NCI-H524 treated with DMSO at 0.1 percent for 48 hours (cell line): ENCODE results near the gene RAPGEF2.
"Not testable (repeated sequence)": the region's sequence is repeated elsewhere in the genome, so short reads cannot be mapped to it uniquely, and the experiment has no call there.

ENCODE experiments used
- DNase-seq: peaks from one replicate; lab custom pipeline; 2025; lab: John Stamatoyannopoulos, UW

Gene RAPGEF2

DNA sequence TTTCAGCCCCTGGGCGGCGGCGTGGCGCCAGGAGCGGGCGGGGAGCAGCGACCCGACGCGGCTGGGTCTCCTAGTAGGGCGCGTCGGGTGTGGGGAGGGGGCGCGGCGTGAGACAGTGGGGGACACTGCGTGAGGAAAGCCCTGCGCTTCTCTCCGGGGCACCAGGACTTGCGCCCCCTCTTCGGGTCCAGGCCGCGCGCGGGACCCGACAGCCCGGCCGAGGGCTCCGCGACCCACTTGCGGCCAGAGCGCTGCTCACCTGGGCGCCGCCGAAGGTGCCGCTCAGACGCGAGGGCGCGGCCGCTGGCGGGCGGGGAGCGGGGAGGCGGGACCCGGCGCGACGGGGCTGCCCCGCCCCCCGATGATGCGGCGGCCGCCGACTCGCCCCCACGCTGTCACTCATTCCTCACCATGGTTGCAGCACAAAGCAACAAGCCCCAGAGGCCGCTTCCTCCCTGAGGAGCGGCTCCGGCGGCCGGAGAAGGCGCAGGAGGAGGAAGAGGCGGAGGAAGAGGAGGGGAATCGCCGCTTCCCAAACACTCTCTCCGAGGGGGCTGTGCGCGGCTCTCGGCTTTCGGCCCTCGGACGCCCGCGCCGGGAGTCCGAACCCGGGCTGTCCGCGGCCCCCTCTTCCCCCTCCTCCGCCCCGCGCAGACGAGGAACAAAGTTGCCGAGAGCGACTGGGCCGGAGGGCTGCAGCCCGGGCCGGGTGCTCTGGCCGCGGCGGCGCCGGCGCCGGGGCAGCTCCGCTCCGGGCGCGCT lies at the start of gene RAPGEF2:
TSS of gene RAPGEF2 (plus strand) at position 458 of the 762 bp plus-strand sequence. CDS start 1,084 bp downstream, outside the sequence.
- DNase-seq, result peak; percentile 25

GRCh38 chr4:159055833-159056232 lies 47.0 kb upstream of the RAPGEF2 start:
- no peak for DNase-seq

GRCh38 chr4:159060161-159060560 lies 42.7 kb upstream of the RAPGEF2 start:
- no peak for DNase-seq

- no peak for DNase-seq
Observed at GRCh38 chr4:159062381-159062780, 40.5 kb upstream of the RAPGEF2 start.

DNA sequence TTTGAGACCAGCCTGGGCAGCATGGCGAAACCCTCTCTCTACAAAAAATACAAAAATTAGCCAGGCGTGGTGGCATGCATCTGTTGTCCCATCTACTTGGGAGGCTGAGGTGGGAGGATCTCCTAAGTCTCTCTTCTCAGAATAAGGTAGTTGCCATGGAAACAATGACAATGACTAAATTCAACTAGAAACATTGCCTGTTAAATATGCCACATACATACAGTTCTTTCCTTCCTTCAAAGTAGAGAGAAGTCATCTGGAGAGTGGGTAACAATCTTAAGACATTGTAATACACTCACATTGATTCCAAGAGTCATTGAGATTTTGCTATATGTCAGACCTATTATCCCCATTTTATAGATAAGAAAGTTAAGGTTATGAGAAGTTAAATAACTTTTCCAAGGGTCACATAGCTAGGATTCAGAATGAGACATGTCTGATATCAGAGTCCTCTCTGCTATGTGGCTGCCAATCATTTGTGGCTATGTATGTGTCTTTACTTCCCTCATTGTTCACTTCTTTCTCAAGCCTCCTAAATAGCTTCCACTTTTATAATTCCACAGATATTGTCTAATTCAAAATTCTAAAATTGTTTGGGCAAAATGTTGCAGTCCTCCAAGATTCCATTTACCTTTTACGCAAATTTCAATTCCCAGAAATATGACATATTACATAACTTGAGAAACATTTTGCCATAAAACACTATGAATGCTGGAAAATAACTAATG lies 37.2 kb upstream of the RAPGEF2 start:
- DNase-seq, result no peak

DNA sequence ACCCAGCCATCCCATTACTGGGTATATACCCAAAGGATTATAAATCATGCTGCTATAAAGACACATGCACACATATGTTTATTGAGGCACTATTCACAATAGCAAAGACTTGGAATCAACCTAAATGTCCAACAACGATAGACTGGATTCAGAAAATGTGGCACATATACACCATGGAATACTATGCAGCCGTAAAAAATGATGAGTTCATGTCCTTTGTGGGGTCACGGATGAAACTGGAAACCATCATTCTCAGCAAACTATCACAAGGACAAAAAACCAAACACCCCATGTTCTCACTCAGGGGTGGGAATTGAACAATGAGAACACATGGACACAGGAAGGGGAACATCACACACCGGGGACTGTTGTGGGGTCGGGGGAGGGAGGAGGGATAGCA lies 34.7 kb upstream of the RAPGEF2 start:
- DNase-seq, result not testable (repeated sequence)

GRCh38 chr4:159069922-159070321 lies 33.0 kb upstream of the RAPGEF2 start:
- DNase-seq, result no peak

- DNase-seq, result no peak
Observed at GRCh38 chr4:159070742-159071141, 32.1 kb upstream of the RAPGEF2 start.

GRCh38 chr4:159071178-159071968 lies 31.5 kb upstream of the RAPGEF2 start:
- DNase-seq, result no peak

DNA sequence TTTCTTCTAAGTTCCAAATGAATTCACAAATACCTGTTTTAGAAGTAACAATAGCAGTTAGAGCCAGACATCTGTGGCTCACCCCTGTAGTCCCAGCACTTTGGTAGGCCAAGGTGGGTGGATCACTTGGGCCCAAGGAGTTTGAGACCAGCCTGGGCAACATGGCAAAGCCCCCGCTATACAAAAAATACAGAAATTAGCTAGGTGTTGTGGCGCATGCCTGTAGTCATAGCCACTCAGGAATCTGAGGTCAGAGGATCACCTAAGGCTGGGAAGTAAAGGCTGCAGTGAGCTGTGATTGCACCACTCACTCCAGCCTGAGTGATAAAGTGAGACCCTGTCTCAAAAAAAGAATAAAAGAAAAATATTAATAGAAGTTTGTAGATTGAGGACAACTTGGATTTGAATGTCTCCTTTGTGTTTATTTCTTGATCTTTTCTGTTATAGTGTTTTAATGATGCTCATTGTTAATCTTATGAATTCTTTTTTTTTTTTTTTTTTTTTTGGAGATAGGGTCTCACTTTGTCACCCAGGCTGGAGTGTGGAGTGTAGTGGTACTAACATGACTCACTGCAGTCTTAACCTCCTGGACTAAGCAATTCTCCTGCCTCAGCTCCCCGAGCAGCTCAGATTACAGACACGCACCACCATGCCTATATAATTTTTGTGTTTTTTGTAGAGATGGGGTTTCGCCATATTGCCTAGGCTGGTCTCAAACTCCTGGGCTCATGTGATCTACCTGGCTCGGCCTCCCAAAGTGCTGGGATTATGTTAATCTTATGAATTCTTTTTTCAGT lies 30.7 kb upstream of the RAPGEF2 start:
- DNase-seq, result no peak

- no peak for DNase-seq
Observed at GRCh38 chr4:159075531-159075932, 27.3 kb upstream of the RAPGEF2 start.

DNA sequence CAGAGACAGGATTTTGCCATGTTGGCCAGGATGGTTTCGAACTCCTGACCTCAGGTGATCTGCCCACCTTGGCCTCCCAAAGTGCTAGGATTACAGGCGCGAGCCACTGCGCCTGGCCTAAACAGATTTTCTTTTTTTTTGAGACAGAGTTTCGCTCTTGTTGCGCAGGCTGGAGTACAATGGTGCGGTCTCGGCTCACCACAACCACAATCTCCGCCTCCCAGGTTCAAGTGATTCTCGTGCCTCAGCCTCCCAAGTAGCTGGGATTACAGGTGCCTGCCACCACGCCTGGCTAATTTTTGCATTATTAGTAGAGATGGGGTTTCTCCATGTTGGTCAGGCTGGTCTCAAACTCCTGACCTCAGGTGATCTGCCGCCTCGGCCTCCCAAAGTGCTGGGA lies 25.9 kb upstream of the RAPGEF2 start:
- not testable (repeated sequence) for DNase-seq

DNA sequence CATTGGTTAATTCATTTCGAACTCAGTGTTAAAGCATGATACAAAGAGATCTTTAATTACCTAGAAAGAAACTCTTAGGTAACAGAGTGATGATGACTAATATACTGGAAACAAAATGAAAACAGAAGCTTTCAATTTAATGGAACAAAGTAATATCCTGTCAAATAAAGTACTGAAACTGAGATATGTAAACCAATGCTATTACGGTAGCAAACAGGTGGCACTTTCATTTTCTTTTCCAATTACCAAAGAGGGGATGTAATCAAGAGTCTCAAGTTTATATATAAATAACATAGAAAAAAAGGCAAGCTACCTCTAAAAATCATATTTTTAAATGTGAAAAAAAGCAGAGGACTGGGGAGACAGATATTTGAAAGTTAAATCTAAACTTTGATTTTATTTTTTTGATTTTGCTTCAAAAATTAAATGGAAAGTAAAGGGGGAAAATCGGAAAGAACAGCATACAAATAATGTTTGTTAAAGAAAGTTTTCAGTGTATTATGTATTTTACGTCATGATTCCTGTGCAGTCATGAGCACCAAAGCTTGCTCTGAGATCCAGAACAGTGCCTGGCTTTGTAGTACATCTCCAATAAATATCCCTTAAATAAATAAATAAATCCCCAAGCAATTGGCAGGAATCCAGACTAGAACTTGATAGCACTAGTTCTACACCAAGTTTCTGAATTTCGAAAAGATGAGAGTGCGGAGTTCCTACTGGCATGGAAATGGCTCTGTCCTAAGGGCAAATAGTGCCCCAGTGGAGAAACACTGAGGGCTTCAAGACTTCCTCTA lies 25.0 kb upstream of the RAPGEF2 start:
- DNase-seq, result no peak

GRCh38 chr4:159079074-159079473 lies 23.8 kb upstream of the RAPGEF2 start:
- DNase-seq, result no peak

DNA sequence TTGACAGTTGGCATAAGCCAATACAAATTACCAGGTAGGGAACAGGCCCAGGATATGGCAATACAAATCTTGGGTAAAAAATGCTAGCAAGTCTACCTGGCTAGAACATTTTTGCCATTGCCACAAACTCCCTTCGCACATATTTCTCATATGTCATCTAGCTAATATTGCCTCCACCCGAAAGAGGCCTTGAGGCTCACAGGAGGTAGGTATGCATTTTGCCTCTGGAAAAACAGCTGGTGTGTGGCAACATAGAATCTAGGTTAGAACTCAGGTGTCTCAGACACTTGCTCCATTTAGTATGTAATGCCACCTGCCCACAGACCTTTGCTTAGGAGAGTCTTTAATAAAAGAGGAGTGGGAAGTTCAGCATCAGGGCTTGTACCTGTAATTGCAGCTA lies 16.3 kb upstream of the RAPGEF2 start:
- no peak for DNase-seq

GRCh38 chr4:159090255-159090654 lies 12.6 kb upstream of the RAPGEF2 start:
- DNase-seq, result no peak

DNA sequence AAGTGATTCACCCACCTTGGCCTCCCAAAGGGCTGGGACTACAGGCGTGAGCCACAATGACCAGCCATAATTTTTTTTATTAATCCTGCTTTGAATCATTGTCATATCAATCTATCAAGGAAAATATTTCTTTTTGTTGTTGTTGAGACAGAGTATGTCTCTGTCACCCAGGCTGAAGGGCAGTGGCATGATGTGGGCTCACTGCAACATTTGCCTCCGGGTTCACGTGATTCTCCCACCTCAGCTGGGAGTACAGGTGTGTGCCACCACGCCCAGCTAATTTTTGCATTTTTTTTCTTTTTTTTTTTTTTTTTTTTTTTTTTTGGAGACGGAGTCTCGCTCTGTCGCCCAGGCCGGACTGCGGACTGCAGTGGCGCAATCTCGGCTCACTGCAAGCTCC lies 8.7 kb upstream of the RAPGEF2 start:
- DNase-seq, result not testable (repeated sequence)

- no peak for DNase-seq
Observed at GRCh38 chr4:159096434-159096833, 6.4 kb upstream of the RAPGEF2 start.

- DNase-seq, result no peak
Observed at GRCh38 chr4:159097144-159097543, 5.7 kb upstream of the RAPGEF2 start.

DNA sequence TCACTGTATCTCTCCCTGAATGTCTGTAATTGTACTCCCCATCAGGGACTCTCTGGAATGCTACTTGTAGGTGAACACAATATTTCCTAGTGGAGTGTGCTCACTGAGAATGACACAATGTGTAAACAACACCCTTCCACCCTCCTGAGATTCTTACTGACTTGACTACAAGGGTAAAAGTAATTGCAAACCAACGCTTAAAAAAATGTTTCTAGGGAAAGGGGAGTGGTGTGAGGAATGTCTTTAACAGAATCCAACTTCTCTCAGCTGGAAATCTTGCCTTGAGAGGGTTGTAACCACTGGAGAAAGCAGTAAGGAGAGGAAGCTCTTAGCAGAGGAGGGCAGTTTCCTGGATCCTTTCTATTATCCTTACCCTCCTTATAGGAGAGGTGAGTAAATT lies 5.1 kb upstream of the RAPGEF2 start:
- DNase-seq, result no peak
